ENCODE results near the gene NMD3.

DNA sequence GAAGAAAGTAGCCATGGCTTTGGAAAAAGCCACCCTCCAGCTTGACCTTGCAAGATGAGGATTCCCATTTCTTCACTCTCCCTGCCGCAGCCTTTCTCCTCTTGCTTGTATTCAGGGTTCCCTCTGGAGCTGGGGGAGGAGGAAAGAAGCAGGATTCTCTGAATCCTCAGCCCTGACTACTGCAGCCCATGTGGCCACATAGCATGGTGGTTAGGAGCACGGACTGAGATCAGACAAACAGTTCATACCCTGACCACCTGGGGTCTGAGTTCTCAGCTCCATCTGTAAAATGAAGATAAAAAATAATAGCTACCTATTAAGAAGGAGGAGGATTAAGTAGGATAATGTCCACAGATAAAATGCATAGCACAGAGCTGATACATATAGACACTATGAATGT, 72.3 kb downstream of the NMD3 start:
- TF ChIP-seq SUZ12 (IDR thresholded peaks at IDR 0.05; ENCODE audit: extremely low read depth, insufficient read depth, insufficient read length) (no peak), YY1 (IDR thresholded peaks at IDR 0.05; ENCODE audit: insufficient read depth, insufficient read length) (no peak), ZNF274 (IDR thresholded peaks at IDR 0.05; ENCODE audit: low read depth, low read length) (no peak)
